K562 (cell line): ENCODE measurements around the gene ADAR. TPM values are rescaled to one million over a fixed set of nuclear protein-coding genes. Genes with fewer than 3 reads are reported as not detected.

Experiments
- ATAC-seq: fragments of 200-7000 bp; cut with Tn5 transposase; 3 replicates; pipeline ENCODE4 v1.9.1; 2020; ENCODE audit warnings: moderate library complexity
- BruUV-seq: library from RNA; stranded (reverse); fragments of 400-500 nt; replicated peaks from 2 replicates; lab custom pipeline; 2021; lab: Mats Ljungman, UMichigan
- CTCF ChIA-PET: fragments of 300-600 bp; formaldehyde crosslinking; extraction: SDS; loops from one replicate; lab custom pipeline; 2021; ENCODE audit warnings: low intra/inter-chr PET ratio; lab: Yijun Ruan, JAX
- POLR2A ChIA-PET: fragments of 300-600, 350-650 bp; sonication (Branson Sonifier 250); formaldehyde crosslinking; extraction: SDS; loops from one replicate; lab custom pipeline; 2021; ENCODE audit warnings: antibody characterized with exemption, inconsistent platforms; lab: Yijun Ruan, JAX
- DNase-seq, 4 experiments: peaks; one replicate each; pipeline versions ENCODE4 v3.0.0 to v3.0.0-alpha.2; 2011 to 2018; ENCODE audit warnings: low spot score in 3 of 4, mixed read lengths in 3 of 4; ENCODE audit errors: extremely low read depth in 1 of 4
- FAIRE-seq: peaks from 2 replicates; lab custom pipeline; 2011; peaks lifted over from hg19 to GRCh38; lab: Jason Lieb, UNC
- H2AFZ ChIP-seq: 2 replicates; pipeline ENCODE4 v1.6.0; 2011; ENCODE audit warnings: low read depth, low read length, control low read depth, inconsistent platforms
- H3K27ac ChIP-seq: fragments of 200-600 bp; 3 replicates; pipeline ENCODE4 v1.8.0; 2011; ENCODE audit warnings: low read depth, mild to moderate bottlenecking, control low read depth, inconsistent platforms, low read length, moderate library complexity, mixed read lengths; ENCODE audit errors: extremely low read depth
- H3K27me3 ChIP-seq, 2 experiments: fragments of 300-600 bp in 1 of 2; 2 replicates in 1 of 2; 3 replicates in 1 of 2; pipeline versions ENCODE4 v1.6.0 to v1.8.0; 2011; ENCODE audit warnings: inconsistent platforms in 2 of 2, low read length in 2 of 2, mild to moderate bottlenecking in 1 of 2, mixed read lengths in 1 of 2, moderate library complexity in 1 of 2; ENCODE audit not compliant: control insufficient read depth in 2 of 2, insufficient read depth in 2 of 2
- H3K36me3 ChIP-seq: fragments of 300-600 bp; 3 replicates; pipeline ENCODE4 v1.8.0; 2011; ENCODE audit warnings: mild to moderate bottlenecking, low read length, inconsistent platforms; ENCODE audit not compliant: control insufficient read depth, insufficient read depth
- H3K4me1 ChIP-seq, 2 experiments: fragments of 200-600 bp in 1 of 2; replicated peaks in 1 of 2; 2 replicates in 1 of 2; 3 replicates in 1 of 2; pipeline versions ENCODE4 v1.5.1 to v1.8.0; 2011; ENCODE audit warnings: inconsistent platforms in 2 of 2, low read length in 2 of 2, mild to moderate bottlenecking in 1 of 2, mixed read lengths in 1 of 2, moderate library complexity in 1 of 2; ENCODE audit not compliant: control insufficient read depth in 2 of 2, insufficient read depth in 2 of 2
- H3K4me2 ChIP-seq: 2 replicates; pipeline ENCODE4 v1.6.1; 2011; ENCODE audit warnings: low read length, control low read depth, inconsistent platforms, mixed read lengths; ENCODE audit not compliant: insufficient read depth
- H3K4me3 ChIP-seq: fragments of 200-600 bp; sonication (generic), shearing (Covaris generic); 2 replicates; pipeline ENCODE4 v1.5.1; 2016; ENCODE audit warnings: control low read depth, inconsistent platforms
- H3K79me2 ChIP-seq: fragments of 200-600 bp; 3 replicates; pipeline ENCODE4 v1.8.0; 2011; ENCODE audit warnings: low read length, inconsistent platforms; ENCODE audit not compliant: control insufficient read depth, insufficient read depth
- H3K9ac ChIP-seq, 2 experiments: 2 replicates each; pipeline versions ENCODE4 v1.6.0 to v1.6.1; 2011; ENCODE audit warnings: low read depth in 2 of 2, low read length in 2 of 2, control low read depth in 1 of 2, inconsistent platforms in 1 of 2, mild to moderate bottlenecking in 1 of 2, mixed read lengths in 1 of 2; ENCODE audit not compliant: insufficient read depth in 1 of 2
- H3K9me1 ChIP-seq: one replicate; pipeline ENCODE4 v1.6.0; 2011; ENCODE audit warnings: inconsistent platforms, mild to moderate bottlenecking, low read length, moderate library complexity; ENCODE audit not compliant: control insufficient read depth, insufficient read depth
- H3K9me3 ChIP-seq: replicated peaks from 2 replicates; pipeline ENCODE4 v1.5.1; 2011; ENCODE audit warnings: low read depth, low read length, inconsistent platforms; ENCODE audit not compliant: control insufficient read depth, insufficient read depth
- H4K20me1 ChIP-seq: replicated peaks from 2 replicates; pipeline ENCODE4 v1.6.1; 2011; ENCODE audit warnings: low read length, inconsistent platforms, mixed read lengths; ENCODE audit not compliant: control insufficient read depth, insufficient read depth
- ESRRA ChIP-seq: fragments of 450-650 bp; IDR thresholded peaks from 2 replicates; pipeline ENCODE4 v1.6.1; 2014; ENCODE audit warnings: low read depth, mild to moderate bottlenecking, moderate library complexity, borderline replicate concordance
- HDAC8 ChIP-seq: fragments of 450-650 bp; IDR thresholded peaks from 2 replicates; pipeline ENCODE4 v1.6.1; 2016; ENCODE audit warnings: mild to moderate bottlenecking, missing genetic modification characterization, moderate library complexity, missing compliant biosample characterization
- KDM5B ChIP-seq: fragments of 200-600 bp; sonication (generic); IDR thresholded peaks from 2 replicates; pipeline ENCODE4 v1.6.1; 2012; ENCODE audit warnings: low read depth, mild to moderate bottlenecking, moderate library complexity, low read length, control low read depth, inconsistent platforms; ENCODE audit not compliant: insufficient replicate concordance
- MBD2 ChIP-seq: sonication (generic); IDR thresholded peaks from 2 replicates; pipeline ENCODE4 v1.6.1; 2016; ENCODE audit warnings: low read depth, borderline replicate concordance
- NCOR1 ChIP-seq: fragments of 450-650 bp; IDR thresholded peaks from 2 replicates; pipeline ENCODE4 v1.6.1; 2016; ENCODE audit warnings: mild to moderate bottlenecking, moderate library complexity
- PCBP2 ChIP-seq: fragments of 200-400 bp; formaldehyde crosslinking; IDR thresholded peaks from 2 replicates; pipeline ENCODE4 v1.6.1; 2018; ENCODE audit warnings: low read length, low read depth, mild to moderate bottlenecking, moderate library complexity; ENCODE audit not compliant: poor library complexity, severe bottlenecking
- RBBP5 ChIP-seq: fragments of 200-600 bp; sonication (generic); IDR thresholded peaks from 2 replicates; pipeline ENCODE4 v1.6.1; 2012; ENCODE audit warnings: borderline replicate concordance, mild to moderate bottlenecking, low read length, control low read depth, inconsistent platforms; ENCODE audit not compliant: insufficient read depth, poor library complexity, severe bottlenecking
- SNIP1 ChIP-seq: fragments of 450-650 bp; IDR thresholded peaks from 2 replicates; pipeline ENCODE4 v1.7.1; 2017; ENCODE audit warnings: low read depth, mild to moderate bottlenecking
- ZBTB8A ChIP-seq: fragments of 450-650 bp; IDR thresholded peaks from 2 replicates; pipeline ENCODE4 v1.6.1; 2018; ENCODE audit warnings: mild to moderate bottlenecking, moderate library complexity; ENCODE audit not compliant: partially characterized antibody
- ZNF146 ChIP-seq: IDR thresholded peaks from one replicate; pipeline ENCODE4 v1.6.1; 2018; ENCODE audit warnings: missing compliant biosample characterization; ENCODE audit not compliant: unreplicated experiment
- ZNF589 ChIP-seq: fragments of 200-800 bp; sonication (Bioruptor generic); IDR thresholded peaks from 2 replicates; pipeline ENCODE4 v1.6.1; 2016; ENCODE audit warnings: low read depth, missing genetic modification characterization, missing compliant biosample characterization
- ZNF644 ChIP-seq: fragments of 200-800 bp; sonication (Bioruptor generic); IDR thresholded peaks from 2 replicates; pipeline ENCODE4 v1.6.1; 2016; ENCODE audit warnings: low read depth, missing genetic modification characterization, missing compliant biosample characterization
- WGBS: fragments of 100-300 bp; shearing (Covaris generic); methylation state at CpG from one replicate; pipeline ENCODE4 v1.1.6; 2016; ENCODE audit warnings: low coverage, mixed read lengths; ENCODE audit not compliant: insufficient coverage; ENCODE audit errors: missing lambda C conversion rate; 5-methylcytosine and 5-hydroxymethylcytosine counted together
- in situ Hi-C: fragments of 300-500 bp; cut with MboI; formaldehyde crosslinking; loops from 4 replicates; pipeline ENCODE4 v1.15.0; 2018; ENCODE audit warnings: inconsistent platforms, mixed read lengths
- intact Hi-C: fragments of 100-400 bp; cut with micrococcal nuclease; formaldehyde crosslinking; loops from 2 replicates; pipeline ENCODE4 v1.14.2; 2022
- polyA plus RNA-seq, 8 experiments: library from polyadenylated mRNA; depleted of rRNA in 4 of 8; stranded (reverse) in 5 of 8; unstranded in 3 of 8; fragments of >200 nt; fragmentation: Nextera tagmentation in 2 of 8; fragmentation: Illumina TruSeq in 1 of 8; extraction: Ambion mirVana in 2 of 8; extraction: Trizol in 1 of 8; gene quantifications; 2 replicates each; pipeline versions ENCODE4 v1.2.1 to v1.2.3, GENCODE V29; 2011 to 2014; ENCODE audit warnings: inconsistent platforms in 1 of 8, missing spikeins in 1 of 8
- total RNA-seq, 7 experiments: library from RNA; depleted of rRNA in 6 of 7; stranded (reverse); fragments of >200 nt in 6 of 7; fragmentation: Illumina TruSeq in 2 of 7; extraction: Trizol in 2 of 7; gene quantifications; 2 replicates each; pipeline versions ENCODE4 v1.2.1 to v1.2.3, GENCODE V29; 2011 to 2021; ENCODE audit warnings: low replicate concordance in 1 of 7
- TF ChIP-seq, protein P1 (sequence below): sonication (generic); formaldehyde crosslinking; IDR thresholded peaks from 2 replicates; pipeline ENCODE4 v1.9.0; 2022; ENCODE audit warnings: mild to moderate bottlenecking, missing genetic modification reagents
- TF ChIP-seq, protein P2 (sequence below): fragments of 450-650 bp; IDR thresholded peaks from 2 replicates; pipeline ENCODE4 v1.6.1; 2016; ENCODE audit warnings: low read depth, mild to moderate bottlenecking, moderate library complexity
- TF ChIP-seq, protein P3 (sequence below): IDR thresholded peaks from 2 replicates; pipeline ENCODE4 v1.6.1; 2011; ENCODE audit not compliant: insufficient read length; ENCODE audit errors: extremely low read depth

The ADAR gene
- total and polyA plus RNA-seq, 9 of the 15 experiments (the other 6 are each of a cell fraction or from before 2014, with no cell fraction given) = 30.1 to 123 (median 60.2) TPM

DNA sequence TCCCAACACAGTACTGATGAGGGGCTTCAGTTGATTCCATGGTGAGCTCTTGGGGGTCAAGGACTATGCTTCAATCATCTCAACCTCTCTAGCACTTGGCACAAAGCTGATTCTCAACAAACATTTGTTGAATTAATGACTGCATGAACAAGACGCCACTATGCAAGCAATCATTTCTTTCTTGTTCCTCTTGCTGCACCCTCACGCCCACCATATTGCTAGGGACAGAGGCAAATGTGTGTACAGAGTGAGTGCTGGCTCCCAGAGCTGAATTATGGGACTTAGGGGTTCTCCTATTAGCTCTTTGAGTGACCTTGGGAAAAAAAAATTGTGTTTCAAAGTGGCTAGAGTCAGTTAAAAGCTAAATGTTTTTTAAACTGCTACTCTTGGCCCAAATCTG lies 2.5 kb downstream of the ADAR start (continued):
- TF ChIP-seq RBBP5 = no peak
- no peak for TF ChIP-seq ZNF589
- TF ChIP-seq, protein P1, sequence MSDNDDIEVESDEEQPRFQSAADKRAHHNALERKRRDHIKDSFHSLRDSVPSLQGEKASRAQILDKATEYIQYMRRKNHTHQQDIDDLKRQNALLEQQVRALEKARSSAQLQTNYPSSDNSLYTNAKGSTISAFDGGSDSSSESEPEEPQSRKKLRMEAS (CRISPR knock-in tag) = no peak
- TF ChIP-seq, protein P2, sequence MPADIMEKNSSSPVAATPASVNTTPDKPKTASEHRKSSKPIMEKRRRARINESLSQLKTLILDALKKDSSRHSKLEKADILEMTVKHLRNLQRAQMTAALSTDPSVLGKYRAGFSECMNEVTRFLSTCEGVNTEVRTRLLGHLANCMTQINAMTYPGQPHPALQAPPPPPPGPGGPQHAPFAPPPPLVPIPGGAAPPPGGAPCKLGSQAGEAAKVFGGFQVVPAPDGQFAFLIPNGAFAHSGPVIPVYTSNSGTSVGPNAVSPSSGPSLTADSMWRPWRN = no peak

DNA sequence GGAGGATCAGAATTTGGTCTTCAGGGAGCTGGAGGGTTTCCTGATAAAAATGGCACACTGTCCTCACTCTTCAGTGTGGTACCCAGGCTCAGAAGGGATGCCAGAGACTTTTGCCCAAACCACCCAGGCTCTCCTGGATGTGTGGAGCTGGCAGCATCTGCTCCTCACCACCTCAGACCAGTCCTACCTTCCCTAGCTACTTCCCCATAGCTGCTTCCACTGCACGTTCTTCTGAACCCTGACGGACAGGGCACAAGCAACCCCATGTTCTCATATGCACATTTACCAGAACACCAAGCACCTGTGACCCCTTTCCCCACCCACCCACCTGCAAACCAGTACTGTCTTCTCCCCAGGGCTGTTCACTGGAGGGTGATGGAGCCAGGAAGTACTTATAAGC lies 4.7 kb downstream of the ADAR start:
- Histone ChIP-seq H3K9ac (no peak overlapping the region), H3K9me3 (no peaks in the 10 kb centered on the region), H3K36me3 (peaks cover 61% of the 10 kb centered on the region), H3K27me3 (no peaks in the 10 kb centered on the region), H4K20me1 (peaks cover 26% of the 10 kb centered on the region; the same call in 1 of the 2 replicates), H3K4me1 (peaks cover 4 to 12% of the 10 kb centered on the region in 2 experiments), H3K27ac (no peak overlapping the region), H2AFZ (no peak overlapping the region), H3K4me3 (no peak overlapping the region), H3K9me1 (peaks cover 3% of the 10 kb centered on the region), H3K79me2 (peaks cover 76% of the 10 kb centered on the region), H3K4me2 (no peak overlapping the region)
- no TSS peak for BruUV-seq
- no peak for DNase-seq
- in situ Hi-C loops = no loop called here
- POLR2A ChIA-PET = interaction anchor here (2.1 kb wide), 1 partner anchor 12 kb away, joined by 6 read pairs; no protein-coding TSS in a partner anchor
- no CpG with 5 or more reads among the region's 2 CpGs for WGBS
- FAIRE-seq = no peak
- intact Hi-C loops = no loop called here
- no peak for ATAC-seq
- CTCF ChIA-PET = no interaction called here
- TF ChIP-seq KDM5B (no peak), ZNF644 (tag) (no peak), MBD2 (no peak), SNIP1 (no peak), ZBTB8A (no peak), ZNF146 (CRISPR knock-in tag) (no peak), ESRRA (no peak), NCOR1 (no peak), PCBP2 (no peak), HDAC8 (tag) (no peak)
- TF ChIP-seq, protein P3, sequence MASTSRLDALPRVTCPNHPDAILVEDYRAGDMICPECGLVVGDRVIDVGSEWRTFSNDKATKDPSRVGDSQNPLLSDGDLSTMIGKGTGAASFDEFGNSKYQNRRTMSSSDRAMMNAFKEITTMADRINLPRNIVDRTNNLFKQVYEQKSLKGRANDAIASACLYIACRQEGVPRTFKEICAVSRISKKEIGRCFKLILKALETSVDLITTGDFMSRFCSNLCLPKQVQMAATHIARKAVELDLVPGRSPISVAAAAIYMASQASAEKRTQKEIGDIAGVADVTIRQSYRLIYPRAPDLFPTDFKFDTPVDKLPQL = no peak
